Activated naive CD8-positive, alpha-beta T cell (primary cell): ENCODE data around the gene PREP.
A peak's percentile ranks its signal among the peaks of the same experiment; 100 is the strongest.

ENCODE experiments used
- H3K27ac Mint-ChIP-seq: one replicate; pipeline ENCODE4 v1.8.0; 2021; ENCODE audit warnings: mixed read lengths
- H3K27me3 Mint-ChIP-seq: one replicate; pipeline ENCODE4 v1.8.0; 2021; ENCODE audit warnings: mixed read lengths
- H3K36me3 Mint-ChIP-seq: one replicate; pipeline ENCODE4 v1.8.0; 2021; ENCODE audit warnings: mixed read lengths
- H3K4me1 Mint-ChIP-seq: one replicate; pipeline ENCODE4 v1.8.0; 2021; ENCODE audit warnings: low read depth, mixed read lengths
- H3K4me3 Mint-ChIP-seq: one replicate; pipeline ENCODE4 v1.8.0; 2021; ENCODE audit warnings: mild to moderate bottlenecking, mixed read lengths
- H3K9me3 Mint-ChIP-seq: one replicate; pipeline ENCODE4 v1.8.0; 2021; ENCODE audit warnings: low read depth, mixed read lengths

Gene PREP

GRCh38 chr6:105292689-105293339 is 110.1 kb downstream of the PREP start:
- no peaks in the 10 kb centered on the region for H3K27me3 Mint-ChIP-seq
- H3K27ac Mint-ChIP-seq: no peak overlapping the region
- H3K4me3 Mint-ChIP-seq: no peak overlapping the region
- H3K4me1 Mint-ChIP-seq: peaks cover 4% of the 10 kb centered on the region
- H3K36me3 Mint-ChIP-seq: peaks cover 17% of the 10 kb centered on the region
- H3K9me3 Mint-ChIP-seq: no peaks in the 10 kb centered on the region

GRCh38 chr6:105291525-105291924 is 111.4 kb downstream of the PREP start:
- no peak overlapping the region for H3K4me3 Mint-ChIP-seq
- peaks cover 4% of the 10 kb centered on the region for H3K4me1 Mint-ChIP-seq
- H3K27me3 Mint-ChIP-seq: no peaks in the 10 kb centered on the region
- peaks cover 17% of the 10 kb centered on the region for H3K36me3 Mint-ChIP-seq
- no peak overlapping the region for H3K27ac Mint-ChIP-seq
- no peaks in the 10 kb centered on the region for H3K9me3 Mint-ChIP-seq

GRCh38 chr6:105282631-105283585 is 120.0 kb downstream of the PREP start:
- Mint-ChIP-seq H3K36me3 (peaks cover 42% of the 10 kb centered on the region), H3K27ac (no peak overlapping the region), H3K4me3 (no peak overlapping the region), H3K27me3 (no peaks in the 10 kb centered on the region), H3K9me3 (no peaks in the 10 kb centered on the region), H3K4me1 (no peaks in the 10 kb centered on the region)

GRCh38 chr6:105280033-105280432 is 122.8 kb downstream of the PREP start:
- H3K4me1 Mint-ChIP-seq: no peaks in the 10 kb centered on the region
- H3K9me3 Mint-ChIP-seq: no peaks in the 10 kb centered on the region
- no peak overlapping the region for H3K27ac Mint-ChIP-seq
- peaks cover 57% of the 10 kb centered on the region for H3K36me3 Mint-ChIP-seq
- H3K4me3 Mint-ChIP-seq: no peak overlapping the region
- no peaks in the 10 kb centered on the region for H3K27me3 Mint-ChIP-seq

GRCh38 chr6:105279463-105279862 is 123.4 kb downstream of the PREP start:
- H3K9me3 Mint-ChIP-seq: no peaks in the 10 kb centered on the region
- no peak overlapping the region for H3K27ac Mint-ChIP-seq
- H3K27me3 Mint-ChIP-seq: no peaks in the 10 kb centered on the region
- no peak overlapping the region for H3K4me3 Mint-ChIP-seq
- peaks cover 52% of the 10 kb centered on the region for H3K36me3 Mint-ChIP-seq
- no peaks in the 10 kb centered on the region for H3K4me1 Mint-ChIP-seq

GRCh38 chr6:105278813-105279212 is 124.1 kb downstream of the PREP start:
- peaks cover 52% of the 10 kb centered on the region for H3K36me3 Mint-ChIP-seq
- H3K4me1 Mint-ChIP-seq: peaks cover 1% of the 10 kb centered on the region
- H3K27ac Mint-ChIP-seq: no peak overlapping the region
- no peaks in the 10 kb centered on the region for H3K27me3 Mint-ChIP-seq
- no peaks in the 10 kb centered on the region for H3K9me3 Mint-ChIP-seq
- no peak overlapping the region for H3K4me3 Mint-ChIP-seq

GRCh38 chr6:105278035-105278434 is 124.8 kb downstream of the PREP start:
- peaks cover 3% of the 10 kb centered on the region for H3K4me1 Mint-ChIP-seq
- H3K9me3 Mint-ChIP-seq: no peaks in the 10 kb centered on the region
- H3K27me3 Mint-ChIP-seq: no peaks in the 10 kb centered on the region
- H3K4me3 Mint-ChIP-seq: no peak overlapping the region
- peaks cover 47% of the 10 kb centered on the region for H3K36me3 Mint-ChIP-seq
- H3K27ac Mint-ChIP-seq: no peak overlapping the region

- no peak overlapping the region for H3K4me3 Mint-ChIP-seq
- H3K4me1 Mint-ChIP-seq: peaks cover 3% of the 10 kb centered on the region
- H3K27ac Mint-ChIP-seq: no peak overlapping the region
- no peaks in the 10 kb centered on the region for H3K27me3 Mint-ChIP-seq
- H3K9me3 Mint-ChIP-seq: no peaks in the 10 kb centered on the region
- peaks cover 35% of the 10 kb centered on the region for H3K36me3 Mint-ChIP-seq
Observed at GRCh38 chr6:105276374-105276773, 126.5 kb downstream of the PREP start.

GRCh38 chr6:105275542-105275941 is 127.3 kb downstream of the PREP start:
- no peak overlapping the region for H3K4me3 Mint-ChIP-seq
- no peaks in the 10 kb centered on the region for H3K27me3 Mint-ChIP-seq
- no peaks in the 10 kb centered on the region for H3K9me3 Mint-ChIP-seq
- H3K27ac Mint-ChIP-seq: no peak overlapping the region
- H3K36me3 Mint-ChIP-seq: peaks cover 32% of the 10 kb centered on the region
- peaks cover 3% of the 10 kb centered on the region for H3K4me1 Mint-ChIP-seq

- Mint-ChIP-seq H3K9me3 (no peaks in the 10 kb centered on the region), H3K4me3 (no peak overlapping the region)
Observed at GRCh38 chr6:105274678-105275077, 128.2 kb downstream of the PREP start.

GRCh38 chr6:105273589-105273988 is 129.3 kb downstream of the PREP start:
- Mint-ChIP-seq H3K36me3 (peaks cover 26% of the 10 kb centered on the region), H3K9me3 (no peaks in the 10 kb centered on the region), H3K4me3 (no peak overlapping the region), H3K4me1 (peaks cover 3% of the 10 kb centered on the region), H3K27ac (peak overlapping the region; percentile 22), H3K27me3 (no peaks in the 10 kb centered on the region)

More at GRCh38 chr6:105274678-105275077, 128.2 kb downstream of the PREP start:
- Mint-ChIP-seq H3K27ac (no peak overlapping the region), H3K4me1 (peaks cover 3% of the 10 kb centered on the region), H3K27me3 (no peaks in the 10 kb centered on the region), H3K36me3 (peaks cover 29% of the 10 kb centered on the region)

- Mint-ChIP-seq H3K4me3 (no peak overlapping the region), H3K9me3 (no peaks in the 10 kb centered on the region), H3K4me1 (peaks cover 3% of the 10 kb centered on the region), H3K27ac (no peak overlapping the region), H3K27me3 (no peaks in the 10 kb centered on the region), H3K36me3 (peaks cover 22% of the 10 kb centered on the region)
Observed at GRCh38 chr6:105272786-105273185, 130.1 kb downstream of the PREP start.

GRCh38 chr6:105270511-105270910 is 132.4 kb downstream of the PREP start:
- no peak overlapping the region for H3K4me3 Mint-ChIP-seq

GRCh38 chr6:105269390-105269789 is 133.5 kb downstream of the PREP start:
- H3K4me1 Mint-ChIP-seq: peaks cover 3% of the 10 kb centered on the region

More at GRCh38 chr6:105270511-105270910, 132.4 kb downstream of the PREP start:
- H3K27me3 Mint-ChIP-seq: no peaks in the 10 kb centered on the region
- no peak overlapping the region for H3K27ac Mint-ChIP-seq
- H3K9me3 Mint-ChIP-seq: peaks cover 6% of the 10 kb centered on the region
- peaks cover 3% of the 10 kb centered on the region for H3K4me1 Mint-ChIP-seq
- H3K36me3 Mint-ChIP-seq: peaks cover 8% of the 10 kb centered on the region

More at GRCh38 chr6:105269390-105269789, 133.5 kb downstream of the PREP start:
- Mint-ChIP-seq H3K27me3 (no peaks in the 10 kb centered on the region), H3K4me3 (no peak overlapping the region), H3K27ac (no peak overlapping the region), H3K9me3 (peaks cover 6% of the 10 kb centered on the region), H3K36me3 (peaks cover 5% of the 10 kb centered on the region)
